HG02571 (cell line): ENCODE measurements around the gene CADM2.

Experiments used
- ATAC-seq: cut with Tn5 transposase; IDR thresholded peaks from one replicate; pipeline ENCODE4 v1.9.1; 2021; ENCODE audit warnings: mild to moderate bottlenecking, moderate library complexity; ENCODE audit not compliant: unreplicated experiment

CADM2 gene

DNA sequence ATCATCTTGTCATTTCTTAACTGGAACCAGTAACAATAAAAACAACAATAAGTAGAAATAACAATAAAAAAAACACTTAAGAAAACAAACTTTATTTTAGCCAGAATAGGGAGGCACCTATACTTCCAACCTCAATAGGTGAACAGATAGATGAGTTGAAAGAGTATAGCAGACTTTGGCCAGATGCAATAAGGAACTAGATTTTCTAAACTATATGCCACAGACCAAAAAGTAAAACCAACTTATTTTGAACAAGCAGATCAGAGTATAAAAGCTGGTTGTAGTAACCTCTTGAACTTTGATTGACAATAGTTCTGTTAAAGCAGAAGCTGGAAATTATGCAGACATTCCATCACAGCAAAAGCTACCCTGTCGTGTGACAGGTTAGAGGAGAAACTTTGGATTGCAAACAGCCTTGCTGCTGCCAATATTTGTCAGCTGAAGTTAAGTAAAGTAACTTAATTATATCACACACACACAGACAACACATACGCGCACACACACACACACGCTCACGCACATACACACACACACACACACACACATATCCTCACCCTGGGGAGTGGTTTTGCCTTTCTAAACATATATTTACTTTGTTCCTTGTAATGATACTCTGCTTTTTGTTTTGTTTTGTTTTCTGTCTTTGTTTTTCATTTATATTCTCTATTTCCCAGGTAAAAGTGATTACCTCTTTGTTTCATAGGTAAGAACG lies 1128.5 kb downstream of the CADM2 start:
- no peak for ATAC-seq

DNA sequence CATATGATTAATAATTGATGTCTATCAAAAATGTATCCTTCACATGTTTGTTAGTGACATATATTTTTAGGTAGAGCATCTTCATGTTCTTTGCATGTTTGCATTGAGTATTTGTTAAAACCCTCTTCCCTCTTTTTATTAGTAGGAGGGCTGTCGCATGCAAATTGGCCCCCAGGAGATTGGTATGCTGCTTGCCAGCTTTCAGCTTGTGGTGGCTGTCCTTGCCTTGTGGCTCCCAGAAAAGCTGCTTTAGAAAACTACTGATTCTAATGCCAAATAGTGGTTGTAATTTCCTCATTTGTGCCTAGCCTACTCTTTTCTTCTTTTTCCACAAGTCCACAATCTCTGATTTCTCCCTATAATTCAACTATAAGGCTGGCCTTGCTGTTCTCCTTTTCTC lies 1145.4 kb downstream of the CADM2 start:
- no peak for ATAC-seq

DNA sequence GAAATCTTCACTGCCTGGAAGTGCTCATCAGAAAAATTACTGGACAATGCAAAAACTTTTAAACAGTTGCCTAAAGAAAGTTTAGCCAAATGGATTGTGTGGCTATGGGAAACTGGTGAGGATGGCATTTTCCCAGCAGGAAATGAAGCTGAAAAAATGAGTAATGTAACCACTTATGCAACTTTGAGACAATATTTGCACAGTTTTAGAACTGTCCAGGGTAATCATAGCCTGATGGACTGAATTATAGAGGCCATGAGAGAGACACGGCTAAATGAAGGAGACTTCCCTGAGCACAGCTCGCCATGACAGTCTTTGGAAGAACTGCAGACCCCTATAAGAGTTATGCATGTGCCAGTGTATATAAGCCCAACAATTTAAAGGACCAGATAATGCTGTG lies 1150.6 kb downstream of the CADM2 start:
- no peak for ATAC-seq
